ENCODE results near the gene CMTM8.
"Not testable (repeated sequence)": the region's sequence is repeated elsewhere in the genome, so short reads cannot be mapped to it uniquely, and the experiment has no call there.

CMTM8 gene

DNA sequence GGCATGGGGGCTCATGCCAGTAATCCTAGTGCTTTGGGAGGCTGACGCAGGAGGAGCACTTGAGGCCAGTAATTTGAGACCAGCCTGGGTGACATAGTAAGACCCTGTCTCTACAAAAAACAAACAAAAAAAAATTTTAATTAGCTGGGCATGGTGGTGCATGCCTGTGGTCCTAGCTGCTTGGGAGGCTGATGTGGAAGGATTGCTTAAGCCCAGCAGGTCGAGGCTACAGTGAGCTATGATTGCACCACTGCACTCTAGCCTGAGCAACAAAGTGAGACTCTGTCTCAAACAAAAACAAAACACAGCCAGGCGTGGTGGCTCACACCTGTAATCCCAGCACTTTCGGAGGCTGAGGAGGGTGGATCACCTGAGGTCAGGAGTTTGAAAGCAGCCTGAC lies 9.7 kb upstream of the CMTM8 start:
- not testable (repeated sequence) for DNase-seq (ENCODE audit: low read depth, low spot score)

DNA sequence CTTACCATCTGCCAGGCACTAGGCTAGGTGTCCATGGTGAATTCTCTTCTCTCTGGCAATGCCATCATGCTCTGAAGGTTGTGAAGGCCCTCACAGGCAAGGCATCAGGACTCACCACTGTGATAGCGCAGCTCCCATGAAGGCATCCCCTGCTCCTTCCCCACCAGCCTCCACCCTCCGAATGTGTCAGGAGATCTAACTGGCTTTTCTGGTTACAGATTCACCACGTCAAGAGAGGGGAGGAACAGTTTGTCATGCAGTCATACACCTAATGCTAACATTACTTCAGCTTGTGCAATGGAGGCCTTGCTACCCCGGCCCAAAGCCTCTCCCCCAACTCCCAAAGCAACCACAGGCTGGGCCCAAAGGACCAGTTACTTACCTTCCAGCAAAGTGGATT lies 8.9 kb upstream of the CMTM8 start:
- DNase-seq (ENCODE audit: low read depth, low spot score), result no peak

DNA sequence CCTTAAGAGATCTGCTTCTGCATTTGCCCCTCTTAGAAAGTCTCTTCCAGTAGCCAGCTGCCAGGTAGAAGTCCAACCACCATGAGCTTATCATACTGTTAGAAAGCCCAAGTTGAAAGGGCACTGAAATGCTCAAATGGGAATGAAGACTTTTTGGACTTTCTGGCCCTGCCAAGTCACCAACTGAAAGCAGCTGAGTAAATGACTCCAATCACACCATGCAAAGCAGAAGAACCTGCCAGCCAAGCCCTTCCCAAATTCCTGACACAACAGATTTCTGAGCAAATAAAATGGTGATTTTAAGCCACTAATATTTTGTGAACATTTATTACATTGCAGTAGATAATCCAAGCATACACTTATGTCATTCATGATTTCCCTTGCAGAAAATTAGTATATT lies 2.1 kb upstream of the CMTM8 start:
- no peak for DNase-seq (ENCODE audit: low read depth, low spot score)

DNA sequence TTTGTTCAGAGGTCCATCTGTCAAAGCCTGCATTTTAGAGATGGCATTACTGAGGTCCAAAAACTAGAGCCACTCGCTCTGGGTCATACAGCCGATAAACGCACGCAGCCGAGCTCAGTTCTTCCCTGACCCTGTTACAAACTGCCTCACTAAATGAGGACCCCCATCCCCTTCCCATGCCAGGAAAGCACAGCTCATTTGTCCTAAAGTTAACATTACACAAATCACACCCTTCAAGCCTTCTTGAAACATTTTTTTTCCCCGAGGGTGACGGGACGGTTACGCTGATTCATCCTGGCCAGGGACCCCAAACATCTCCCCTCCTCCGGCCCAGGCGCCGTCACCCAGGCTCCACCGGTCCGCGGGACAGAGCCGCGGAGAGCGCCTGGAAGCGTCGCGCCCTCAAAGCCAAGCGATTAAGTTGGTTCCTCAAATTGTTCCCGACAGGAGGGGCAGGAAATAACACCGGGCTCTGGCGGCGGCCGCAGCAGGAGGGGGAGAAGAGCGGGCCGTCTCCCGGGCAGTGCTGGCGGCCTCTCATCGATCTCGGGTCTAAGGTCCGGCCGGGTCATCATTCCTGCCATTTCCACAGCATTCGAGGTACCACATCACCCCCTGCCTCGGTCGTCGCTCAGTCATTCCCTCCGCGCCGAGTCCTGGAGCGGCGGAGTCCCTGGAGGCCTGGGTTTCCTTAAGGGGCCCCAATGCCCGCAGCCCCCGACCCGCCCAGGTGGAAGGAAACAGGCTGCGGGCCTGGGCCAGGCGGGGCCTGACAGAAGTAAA lies 619 bp upstream of the CMTM8 start:
- DNase-seq (ENCODE audit: low read depth, low spot score), result peak; percentile 41

DNA sequence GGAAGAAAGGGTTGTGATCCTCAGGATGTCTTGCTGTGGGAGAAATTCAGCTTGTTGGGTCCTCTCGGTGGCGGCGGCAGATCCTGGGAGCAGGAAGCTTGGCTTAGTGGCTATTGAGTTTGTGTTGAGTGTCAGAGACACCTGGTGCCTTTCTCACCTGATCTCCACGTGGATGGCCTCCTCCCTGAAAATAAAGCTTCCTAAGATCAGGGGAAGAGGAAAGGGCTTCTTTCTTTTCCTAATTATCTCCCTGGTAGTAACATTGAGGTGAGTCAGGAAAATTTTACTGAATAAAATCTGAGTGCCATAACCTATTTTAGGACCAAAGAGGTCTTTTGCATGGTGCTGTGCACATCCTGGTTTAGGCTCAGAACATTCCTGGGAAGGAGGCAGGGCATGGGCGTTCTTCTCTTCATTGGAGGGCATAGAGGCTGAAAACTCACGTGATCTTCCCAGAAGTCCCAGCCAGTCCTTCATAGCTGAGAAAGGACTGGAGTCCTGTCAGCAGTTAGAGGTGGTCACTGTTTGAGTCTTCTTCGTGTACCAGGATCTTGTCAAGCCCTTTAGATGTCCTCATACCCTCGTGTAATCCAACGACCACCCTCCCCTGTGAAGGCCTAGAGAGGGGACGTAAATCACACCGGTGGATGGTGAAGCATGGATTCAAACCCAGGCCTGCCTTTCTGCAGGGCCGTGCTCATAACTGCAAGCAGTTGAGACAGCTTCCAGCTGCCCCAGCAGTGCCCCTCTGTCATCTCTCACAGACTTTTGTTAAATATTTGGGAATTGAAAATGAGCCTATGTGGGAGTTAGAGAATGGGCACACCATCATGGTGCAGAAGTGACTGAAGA lies 1.1 kb downstream of the CMTM8 start:
- DNase-seq (ENCODE audit: low read depth, low spot score), result peak; percentile 13

DNA sequence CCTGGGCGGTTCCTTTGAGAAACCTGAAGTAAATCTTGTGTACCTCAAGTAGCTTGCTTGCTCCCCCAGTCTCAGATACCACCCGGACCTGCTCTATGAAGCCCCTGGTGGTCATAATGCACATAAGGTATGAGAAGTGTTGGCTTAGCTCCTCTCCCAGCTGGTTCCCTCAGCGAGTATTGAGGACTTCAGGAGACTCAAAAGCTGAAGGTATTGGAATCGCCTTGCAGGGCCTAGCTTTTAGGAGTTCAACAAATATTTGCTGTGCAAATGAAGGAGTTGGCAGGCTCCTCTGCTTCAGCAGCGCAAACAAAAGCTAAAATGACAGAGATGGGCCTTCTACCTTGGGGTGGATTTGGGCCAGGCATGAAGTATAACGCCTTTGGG lies 1.7 kb downstream of the CMTM8 start:
- peak; percentile 18 for DNase-seq (ENCODE audit: low read depth, low spot score)

DNA sequence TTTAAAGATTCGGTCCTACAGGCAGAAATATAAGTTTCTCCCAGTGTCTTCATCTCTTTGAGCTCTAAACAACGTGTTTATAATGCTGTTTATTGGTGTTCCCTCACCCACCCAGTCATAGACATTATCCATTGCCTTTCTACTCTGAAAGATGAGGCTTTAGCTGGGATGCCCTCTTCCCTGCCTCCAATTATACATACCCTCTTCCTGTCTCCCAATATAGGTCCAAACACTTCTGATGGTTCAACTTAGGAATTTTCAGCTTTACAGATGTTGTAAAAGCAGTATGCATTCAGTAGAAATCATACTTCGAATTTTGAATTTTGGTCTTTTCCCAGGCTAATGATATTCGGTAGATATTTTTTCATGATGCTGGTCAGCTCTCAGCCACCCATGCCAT lies 2.6 kb downstream of the CMTM8 start:
- no peak for DNase-seq (ENCODE audit: low read depth, low spot score)

DNA sequence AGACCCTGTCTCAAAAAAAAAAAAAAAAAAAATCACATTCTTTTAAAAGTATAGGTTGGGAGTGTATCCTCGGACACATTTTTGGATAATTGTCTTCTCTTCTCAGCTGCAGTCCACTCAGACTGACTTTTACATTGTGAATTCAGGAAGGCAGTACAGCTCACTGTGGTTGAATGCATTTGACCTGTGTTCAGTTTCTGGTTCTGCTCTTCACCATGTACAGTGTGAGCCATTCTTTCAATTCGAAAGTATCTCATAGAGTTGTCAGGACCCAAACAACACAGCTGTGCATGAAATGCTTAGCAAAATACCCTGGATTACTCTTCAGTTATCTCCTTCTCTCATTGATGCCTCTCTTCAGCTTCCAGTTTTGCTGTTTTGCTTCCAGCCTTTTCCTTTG lies 5.0 kb downstream of the CMTM8 start:
- DNase-seq (ENCODE audit: low read depth, low spot score), result no peak

DNA sequence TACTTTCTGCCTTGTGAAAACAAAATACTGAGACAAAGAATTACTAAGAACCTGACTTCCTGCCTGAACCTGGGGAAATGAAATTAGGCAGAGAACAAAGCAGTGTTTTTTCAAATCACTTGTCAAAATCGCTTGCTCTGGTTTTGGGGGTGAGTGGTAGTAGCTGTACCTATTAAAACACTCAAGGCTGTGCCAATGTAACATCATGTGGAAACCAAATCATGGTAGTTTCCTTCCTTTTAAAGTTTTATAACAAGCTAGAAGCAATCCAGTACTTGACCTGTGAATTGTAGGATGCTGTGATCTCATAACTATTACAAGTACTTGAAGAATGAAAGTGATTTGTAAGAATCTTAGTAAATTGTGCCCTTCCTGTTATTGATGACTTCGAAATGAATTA lies 6.7 kb downstream of the CMTM8 start:
- no peak for DNase-seq (ENCODE audit: low read depth, low spot score)

DNA sequence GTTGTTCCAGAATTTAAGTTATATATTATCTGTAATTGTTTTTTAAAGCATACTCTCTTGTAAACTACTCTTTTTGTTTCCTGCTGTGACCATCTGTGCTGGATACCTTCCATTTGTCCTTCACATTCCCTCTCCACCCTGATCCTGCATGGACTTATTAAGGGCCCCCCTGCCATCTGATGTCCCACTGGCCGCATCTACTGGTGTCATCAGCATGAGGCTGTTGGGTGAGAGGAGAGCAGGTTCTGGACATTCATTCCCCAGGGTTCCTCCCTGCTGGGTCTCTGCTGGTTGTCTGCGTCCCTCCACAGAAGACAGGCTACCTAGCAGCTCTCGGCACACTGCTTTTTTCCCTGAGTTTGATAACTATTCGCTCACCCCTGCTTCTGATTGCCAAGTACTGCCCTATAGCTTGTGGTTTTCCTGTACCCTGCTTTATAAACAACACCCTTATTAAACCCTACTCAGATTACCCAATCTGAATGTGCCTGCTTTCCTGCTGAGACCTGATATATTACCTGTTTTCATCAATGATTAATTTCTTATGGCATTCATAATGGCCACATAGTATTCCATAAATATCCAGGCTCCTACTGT lies 7.7 kb downstream of the CMTM8 start:
- DNase-seq (ENCODE audit: low read depth, low spot score), result no peak

DNA sequence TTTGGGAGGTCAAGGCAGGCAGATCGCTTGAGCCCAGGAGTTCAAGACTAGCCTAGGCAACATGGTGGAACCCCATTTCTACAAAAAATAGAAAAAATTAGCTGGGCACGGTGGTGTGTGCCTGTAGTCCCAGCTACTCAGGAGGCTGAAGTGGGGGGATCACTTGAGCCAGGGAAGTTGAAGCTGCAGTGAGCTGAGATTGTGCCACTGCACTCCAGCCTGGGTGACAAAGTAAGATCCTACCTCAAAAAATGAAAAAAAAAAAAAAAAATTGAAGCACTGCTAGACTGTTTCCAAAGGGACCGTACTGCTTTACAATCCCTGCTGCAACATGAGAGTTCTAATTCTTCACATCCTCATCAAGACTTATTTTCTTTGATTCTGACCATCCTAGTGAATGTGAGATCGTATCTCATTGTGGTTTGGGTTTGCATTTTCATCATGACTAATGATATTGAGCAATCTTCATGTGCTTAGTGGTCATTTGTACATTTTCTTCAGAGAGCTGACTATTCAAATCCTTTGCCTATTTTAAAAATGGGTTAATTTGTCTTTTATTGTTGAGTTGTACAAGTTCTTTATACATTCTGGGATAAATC lies 10.8 kb downstream of the CMTM8 start:
- DNase-seq (ENCODE audit: low read depth, low spot score), result no peak

DNA sequence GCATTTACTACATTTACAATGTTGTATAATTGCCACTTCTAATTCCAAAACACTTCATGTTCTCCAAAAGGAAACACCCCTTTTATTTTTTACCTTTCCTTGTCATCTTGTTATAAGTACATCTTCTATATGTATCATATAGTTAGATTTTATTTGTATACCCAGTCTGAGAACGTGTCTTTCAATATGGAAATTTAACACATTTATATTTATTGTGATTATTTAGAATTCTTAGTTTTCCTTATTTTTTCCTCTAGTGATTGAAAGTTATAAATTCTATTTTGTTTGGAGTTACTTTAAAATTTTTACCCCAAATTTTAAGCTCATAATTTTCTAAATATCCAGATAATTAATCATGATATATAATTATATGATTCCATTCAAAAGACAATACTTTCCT lies 15.8 kb downstream of the CMTM8 start:
- no peak for DNase-seq (ENCODE audit: low read depth, low spot score)

DNA sequence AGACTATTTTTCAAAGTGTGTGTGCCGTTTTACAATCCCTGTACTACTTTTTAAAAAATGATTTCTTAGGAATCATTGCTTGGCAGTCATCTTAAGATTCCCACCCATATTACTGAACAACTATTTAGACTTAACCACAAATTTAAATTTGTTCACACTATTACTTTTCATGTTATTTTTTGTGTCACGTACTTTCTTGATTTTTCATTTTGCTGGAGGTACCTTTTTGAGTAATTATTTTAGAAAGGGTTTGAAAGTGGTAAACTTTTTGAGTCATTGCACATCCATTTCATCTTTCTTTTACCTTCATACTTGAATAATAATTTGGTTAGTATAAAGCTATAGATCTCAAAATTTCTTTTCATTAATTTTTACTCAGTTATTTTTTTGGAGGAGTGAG lies 16.9 kb downstream of the CMTM8 start:
- no peak for DNase-seq (ENCODE audit: low read depth, low spot score)

DNA sequence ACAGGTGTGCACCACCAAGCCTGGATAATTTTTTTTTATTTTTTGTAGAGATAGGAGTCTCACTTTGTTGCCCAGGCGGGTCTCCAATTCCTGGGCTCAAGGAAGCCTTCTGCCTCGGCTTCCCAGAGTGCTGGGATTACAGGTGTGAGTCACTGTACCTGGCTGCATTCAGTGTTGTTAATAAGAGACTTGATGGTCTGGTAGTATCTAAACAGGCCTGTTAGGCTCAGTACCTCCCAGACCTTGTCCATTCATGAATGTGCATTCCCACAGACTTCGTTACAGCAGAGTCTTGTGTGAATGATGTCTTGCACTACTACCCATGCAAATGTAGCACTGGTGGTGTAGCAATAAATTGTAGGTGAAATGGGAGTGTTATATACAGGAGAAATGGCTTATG lies 17.7 kb downstream of the CMTM8 start:
- no peak for DNase-seq (ENCODE audit: low read depth, low spot score)

DNA sequence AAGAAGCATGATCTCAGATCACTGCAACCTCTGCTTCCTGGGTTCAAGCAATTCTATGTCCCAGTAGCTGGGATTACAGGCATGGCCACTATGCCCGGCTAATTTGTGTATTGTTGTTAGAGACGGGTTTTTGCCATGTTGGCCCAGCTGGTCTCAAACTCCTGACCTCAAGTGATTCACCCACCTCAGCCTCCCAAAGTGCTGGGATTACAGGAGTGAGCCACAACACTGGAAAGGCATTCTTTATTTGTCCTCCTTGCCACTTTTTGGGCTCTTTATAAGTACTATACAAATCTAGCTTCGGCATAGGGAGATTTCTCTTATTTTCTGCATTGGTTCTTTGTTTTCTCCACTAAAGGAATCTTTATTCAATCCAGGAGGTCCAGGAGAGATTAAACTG lies 18.6 kb downstream of the CMTM8 start:
- no peak for DNase-seq (ENCODE audit: low read depth, low spot score)

DNA sequence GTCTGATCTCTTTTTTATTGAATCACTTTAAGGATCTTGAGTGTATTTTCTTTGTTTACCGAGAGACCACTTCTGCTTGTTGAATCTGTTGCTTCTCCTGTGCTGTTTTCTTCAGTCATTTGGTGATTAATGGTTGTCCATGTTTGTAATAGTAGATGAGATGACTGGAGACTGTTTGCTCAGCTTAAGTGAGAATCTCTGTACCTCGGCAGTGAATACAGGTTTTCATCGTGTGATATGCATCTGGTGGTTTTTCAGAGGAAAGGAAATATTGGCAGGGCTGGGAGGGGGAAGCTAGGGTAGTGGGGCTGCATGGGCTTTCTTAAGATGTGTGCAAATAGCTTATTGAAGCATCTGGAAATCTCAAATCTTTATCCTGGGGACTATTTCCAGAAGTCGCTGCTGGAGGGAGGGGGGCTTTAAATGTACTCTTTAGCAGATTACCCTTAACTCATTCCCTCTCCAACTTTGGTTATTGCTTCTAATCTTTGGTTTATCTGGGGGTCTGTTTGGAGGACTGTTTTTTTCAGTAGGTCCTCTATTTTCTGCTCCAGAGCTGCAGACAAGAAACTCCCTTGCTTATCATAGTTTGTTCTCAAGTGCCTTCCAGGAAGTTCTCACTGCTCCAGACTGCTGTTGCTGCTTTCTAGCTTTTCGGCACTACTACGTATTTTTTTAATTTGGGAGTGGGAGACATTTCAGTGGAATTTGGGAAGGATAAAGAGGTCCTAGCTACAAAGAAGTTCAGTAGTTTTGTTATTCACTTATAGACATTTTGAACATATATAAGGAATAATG lies 19.4 kb downstream of the CMTM8 start:
- DNase-seq (ENCODE audit: low read depth, low spot score), result no peak

DNA sequence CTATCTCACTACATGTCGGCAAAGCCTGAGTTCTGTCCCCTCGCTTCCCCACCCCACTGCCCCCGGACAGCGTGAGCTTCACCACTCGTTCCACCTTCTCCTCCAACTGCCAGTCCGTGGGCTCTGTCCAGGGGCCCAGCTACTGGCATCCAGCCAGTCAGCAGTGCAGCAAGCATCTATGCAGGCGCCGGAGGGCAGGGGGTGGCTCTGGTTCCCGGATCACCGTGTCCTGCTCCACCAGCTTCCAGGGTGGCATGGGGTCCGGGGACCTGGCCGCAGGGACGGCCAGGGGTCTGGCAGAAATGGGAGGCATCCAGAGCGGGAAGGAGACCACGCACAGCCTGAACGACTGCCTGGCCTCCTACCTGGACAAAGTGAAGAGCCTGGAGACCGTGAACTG lies 20.4 kb downstream of the CMTM8 start:
- DNase-seq (ENCODE audit: low read depth, low spot score), result no peak

DNA sequence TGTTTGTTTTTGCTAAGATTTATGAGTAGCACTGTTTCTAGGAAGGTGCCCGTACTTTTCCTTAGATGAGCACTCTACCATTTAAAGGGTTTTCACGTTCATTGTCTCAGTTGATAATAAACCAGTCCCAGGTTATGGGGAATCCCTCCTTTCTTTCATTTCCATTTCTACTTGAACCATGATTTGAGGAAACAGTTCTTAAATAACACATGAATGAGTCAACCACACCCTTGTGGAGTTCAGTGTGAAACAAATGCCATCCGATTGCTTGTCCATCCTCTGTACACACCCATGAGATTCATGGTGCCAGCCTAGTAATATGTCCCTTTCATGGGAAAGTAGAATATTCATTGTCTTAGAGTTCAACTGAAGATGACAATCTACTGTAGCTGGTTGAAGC lies 23.1 kb downstream of the CMTM8 start:
- DNase-seq (ENCODE audit: low read depth, low spot score), result no peak

DNA sequence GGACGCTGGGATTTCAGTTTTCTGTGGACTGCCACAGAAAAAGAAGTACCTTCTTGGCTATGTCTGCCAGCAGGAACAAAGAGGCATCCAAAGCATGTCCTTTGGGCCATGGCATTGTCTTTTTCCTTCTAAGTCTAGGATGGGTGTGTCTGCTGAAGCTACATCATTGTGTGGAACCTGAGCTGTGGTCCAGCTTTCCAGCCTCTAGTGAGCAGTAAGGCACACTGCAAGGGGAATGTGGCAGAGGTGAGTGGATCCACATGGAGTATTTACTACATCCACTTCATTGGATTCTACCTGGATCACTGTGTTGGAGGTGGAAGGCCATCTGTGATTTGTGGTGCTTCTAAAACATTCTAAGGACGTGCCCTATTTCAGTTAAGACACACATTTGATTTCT lies 23.7 kb downstream of the CMTM8 start:
- no peak for DNase-seq (ENCODE audit: low read depth, low spot score)

DNA sequence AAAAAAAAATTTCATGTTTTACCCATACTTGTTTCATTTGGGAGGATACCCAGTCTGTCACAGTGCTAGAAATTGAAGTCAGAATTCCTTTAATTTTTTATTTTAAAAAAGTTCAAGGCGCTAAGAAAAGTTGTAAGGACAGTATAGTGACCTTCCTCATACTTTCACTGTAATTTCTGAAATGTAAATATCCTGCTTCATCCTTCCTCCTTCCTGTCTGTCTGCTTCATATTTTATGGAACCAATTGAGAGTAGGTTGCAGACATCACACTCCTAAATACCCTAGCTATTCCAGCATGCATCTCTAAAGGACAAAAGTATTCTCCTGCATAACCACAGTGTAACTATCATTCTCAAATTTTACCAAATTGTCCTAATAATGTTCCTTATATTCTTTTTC lies 35.8 kb downstream of the CMTM8 start:
- DNase-seq (ENCODE audit: low read depth, low spot score), result no peak

DNA sequence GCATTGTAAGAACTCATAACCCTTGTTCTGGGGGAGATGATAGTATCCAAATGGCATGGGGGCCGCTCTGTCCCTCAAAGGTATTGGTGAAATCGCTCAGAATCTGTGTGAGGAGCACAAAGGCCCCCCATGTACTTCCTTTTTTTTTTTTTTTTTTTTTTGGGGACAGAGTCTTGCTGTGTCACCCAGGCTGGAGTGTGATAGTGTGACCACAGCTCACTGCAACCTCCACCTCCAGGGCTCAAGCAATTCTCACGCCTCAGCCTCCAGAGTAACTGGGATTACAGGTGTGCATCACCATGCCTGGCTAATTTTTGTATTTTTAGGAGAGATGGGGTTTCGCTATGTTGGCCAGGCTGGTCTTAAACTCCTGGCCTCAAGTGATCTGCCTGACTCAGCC lies 37.0 kb downstream of the CMTM8 start:
- DNase-seq (ENCODE audit: low read depth, low spot score), result no peak
